Upper lobe of left lung (tissue), 4 donors: ENCODE data around the gene XYLT1.

Experiments used
- CTCF ChIP-seq, 6 experiments: fragments of 450-650 bp in 4 of 6; fragments of 200-600 bp in 2 of 6; sonication (generic) in 2 of 6; IDR thresholded peaks; one replicate each; pipeline ENCODE4 v1.5.1; 2016 to 2019; ENCODE audit warnings: antibody characterized with exemption in 6 of 6
- EP300 ChIP-seq, 4 donors: sonication (generic); formaldehyde crosslinking; IDR thresholded peaks; one replicate each; pipeline ENCODE4 v1.5.1; 2017; ENCODE audit warnings: antibody characterized with exemption in 4 of 4, control low read depth in 2 of 4
- POLR2A ChIP-seq, 4 donors: fragments of 450-650 bp; IDR thresholded peaks; one replicate each; pipeline ENCODE4 v1.5.1; 2016 to 2017; ENCODE audit warnings: antibody characterized with exemption in 4 of 4, mild to moderate bottlenecking in 2 of 4
- POLR2AphosphoS5 ChIP-seq, 2 donors: sonication (generic); formaldehyde crosslinking; IDR thresholded peaks; one replicate each; pipeline ENCODE4 v1.5.1; 2017; ENCODE audit warnings: antibody characterized with exemption in 2 of 2

GRCh38 chr16:17437127-17437720 lies 33.5 kb downstream of the XYLT1 start:
- TF ChIP-seq CTCF (IDR thresholded peaks at IDR 0.05) (no peak), POLR2A (IDR thresholded peaks at IDR 0.05) (no peak), POLR2AphosphoS5 (IDR thresholded peaks at IDR 0.05) (no peak), EP300 (IDR thresholded peaks at IDR 0.05) (no peak)
